H9 (cell line): ENCODE data around the gene CDC26. TPM values are rescaled to one million over a fixed set of nuclear protein-coding genes. Genes with fewer than 3 reads are reported as not detected.

Experiments
- DNase-seq: peaks from one replicate; pipeline ENCODE4 v3.0.0-alpha.2; 2017
- H2AFZ ChIP-seq: one replicate; pipeline ENCODE4 v1.6.1; 2013; ENCODE audit warnings: mild to moderate bottlenecking, low read length, control low read depth, moderate library complexity
- H2AK5ac ChIP-seq: 2 replicates; pipeline ENCODE4 v1.6.1; 2013; ENCODE audit warnings: low read length, control low read depth, mixed read lengths; ENCODE audit not compliant: insufficient read length
- H2BK120ac ChIP-seq: one replicate; pipeline ENCODE4 v1.6.1; 2013; ENCODE audit warnings: low read depth, mild to moderate bottlenecking, low read length, control low read depth, inconsistent platforms; ENCODE audit not compliant: poor library complexity, severe bottlenecking
- H2BK12ac ChIP-seq: 2 replicates; pipeline ENCODE4 v1.6.1; 2013; ENCODE audit warnings: low read length, control low read depth, mixed read lengths, low read depth; ENCODE audit not compliant: insufficient read length
- H2BK15ac ChIP-seq: 2 replicates; pipeline ENCODE4 v1.6.1; 2013; ENCODE audit warnings: low read depth, low read length, control low read depth
- H2BK20ac ChIP-seq: one replicate; pipeline ENCODE4 v1.6.1; 2013; ENCODE audit warnings: low read depth, mild to moderate bottlenecking, low read length, control low read depth, inconsistent platforms; ENCODE audit not compliant: poor library complexity, severe bottlenecking
- H2BK5ac ChIP-seq: 2 replicates; pipeline ENCODE4 v1.6.1; 2013; ENCODE audit warnings: low read length, control low read depth, mixed read lengths; ENCODE audit not compliant: insufficient read length
- H3K14ac ChIP-seq: 2 replicates; pipeline ENCODE4 v1.6.1; 2013; ENCODE audit warnings: low read length, control low read depth; ENCODE audit not compliant: insufficient read depth
- H3K18ac ChIP-seq: 2 replicates; pipeline ENCODE4 v1.6.1; 2013; ENCODE audit warnings: low read depth, mild to moderate bottlenecking, mixed read lengths, low read length, control low read depth; ENCODE audit not compliant: insufficient read length
- H3K23ac ChIP-seq: 2 replicates; pipeline ENCODE4 v1.6.1; 2013; ENCODE audit warnings: low read length, control low read depth, mixed read lengths, low read depth; ENCODE audit not compliant: insufficient read length
- H3K23me2 ChIP-seq: 2 replicates; pipeline ENCODE4 v1.6.1; 2013; ENCODE audit warnings: low read depth, mild to moderate bottlenecking, mixed read lengths, low read length, control low read depth; ENCODE audit not compliant: insufficient read length, poor library complexity, severe bottlenecking
- H3K27ac ChIP-seq: 2 replicates; pipeline ENCODE4 v1.5.1; 2013; ENCODE audit warnings: low read length, control low read depth, mixed read lengths, low read depth; ENCODE audit not compliant: insufficient read length
- H3K27me3 ChIP-seq: 2 replicates; pipeline ENCODE4 v1.6.1; 2013; ENCODE audit warnings: low read length, control low read depth, inconsistent platforms; ENCODE audit not compliant: insufficient read depth
- H3K4ac ChIP-seq: 2 replicates; pipeline ENCODE4 v1.6.1; 2013; ENCODE audit warnings: low read depth, mild to moderate bottlenecking, control low read depth, inconsistent platforms, low read length, moderate library complexity
- H3K4me1 ChIP-seq: 2 replicates; pipeline ENCODE4 v1.6.1; 2013; ENCODE audit warnings: low read length, control low read depth, inconsistent platforms; ENCODE audit not compliant: insufficient read depth
- H3K4me2 ChIP-seq: 2 replicates; pipeline ENCODE4 v1.6.1; 2013; ENCODE audit warnings: low read length, control low read depth, mixed read lengths; ENCODE audit not compliant: insufficient read length, insufficient read depth
- H3K56ac ChIP-seq: 2 replicates; pipeline ENCODE4 v1.6.1; 2013; ENCODE audit warnings: low read depth, mild to moderate bottlenecking, mixed read lengths, low read length, control low read depth; ENCODE audit not compliant: insufficient read length
- H3K79me1 ChIP-seq: 2 replicates; pipeline ENCODE4 v1.6.1; 2013; ENCODE audit warnings: low read depth, mild to moderate bottlenecking, moderate library complexity, low read length, control low read depth, inconsistent platforms; ENCODE audit not compliant: insufficient read depth, poor library complexity, severe bottlenecking
- H3K79me2 ChIP-seq: 2 replicates; pipeline ENCODE4 v1.6.1; 2013; ENCODE audit warnings: low read length, control low read depth, inconsistent platforms; ENCODE audit not compliant: insufficient read depth
- H3K9ac ChIP-seq: 2 replicates; pipeline ENCODE4 v1.6.1; 2013; ENCODE audit warnings: low read length, control low read depth, mixed read lengths; ENCODE audit not compliant: insufficient read length; ENCODE audit errors: extremely low read depth
- H3K9me3 ChIP-seq: one replicate; pipeline ENCODE4 v1.6.1; 2013; ENCODE audit warnings: low read depth, low read length, inconsistent platforms; ENCODE audit not compliant: control insufficient read depth
- H3T11ph ChIP-seq: one replicate; pipeline ENCODE4 v1.6.1; 2013; ENCODE audit warnings: mild to moderate bottlenecking, low read length, control low read depth, inconsistent platforms
- H4K20me1 ChIP-seq: one replicate; pipeline ENCODE4 v1.6.1; 2013; ENCODE audit not compliant: control insufficient read depth, insufficient read length, insufficient read depth
- H4K5ac ChIP-seq: 2 replicates; pipeline ENCODE4 v1.6.1; 2013; ENCODE audit warnings: low read depth, mild to moderate bottlenecking, mixed read lengths, low read length, control low read depth; ENCODE audit not compliant: insufficient read length
- H4K8ac ChIP-seq: replicated peaks from 2 replicates; pipeline ENCODE4 v1.6.1; 2013; ENCODE audit warnings: low read length, control low read depth, mixed read lengths, low read depth; ENCODE audit not compliant: insufficient read length
- H4K91ac ChIP-seq: 2 replicates; pipeline ENCODE4 v1.6.1; 2013; ENCODE audit warnings: low read depth, mild to moderate bottlenecking, moderate library complexity, mixed read lengths, low read length, control low read depth; ENCODE audit not compliant: insufficient read length
- H3K27ac Mint-ChIP-seq, 3 experiments: 2 replicates in 2 of 3; 3 replicates in 1 of 3; pipeline ENCODE4 v1.8.0; 2020 to 2021; ENCODE audit warnings: mixed read lengths in 3 of 3, mild to moderate bottlenecking in 1 of 3, moderate library complexity in 1 of 3
- H3K27me3 Mint-ChIP-seq: 2 replicates; pipeline ENCODE4 v1.8.0; 2021; ENCODE audit warnings: low read depth, mild to moderate bottlenecking, moderate library complexity, mixed read lengths
- H3K36me3 Mint-ChIP-seq, 3 experiments: 2 replicates in 2 of 3; 3 replicates in 1 of 3; pipeline ENCODE4 v1.8.0; 2020 to 2021; ENCODE audit warnings: low read depth in 3 of 3, mixed read lengths in 3 of 3; ENCODE audit not compliant: insufficient read depth in 1 of 3
- H3K4me1 Mint-ChIP-seq, 2 experiments: 2 replicates each; pipeline ENCODE4 v1.8.0; 2020; ENCODE audit warnings: mixed read lengths in 2 of 2
- H3K4me3 Mint-ChIP-seq, 2 experiments: 2 replicates in 1 of 2; 3 replicates in 1 of 2; pipeline ENCODE4 v1.8.0; 2020 to 2021; ENCODE audit warnings: mild to moderate bottlenecking in 2 of 2, mixed read lengths in 2 of 2, moderate library complexity in 1 of 2
- H3K9me3 Mint-ChIP-seq, 2 experiments: 2 replicates in 1 of 2; 3 replicates in 1 of 2; pipeline ENCODE4 v1.8.0; 2020; ENCODE audit warnings: mild to moderate bottlenecking in 2 of 2, mixed read lengths in 2 of 2, moderate library complexity in 1 of 2
- whole genome bisulfite sequencing: extraction: QIAGEN DNeasy Blood & Tissue Kit; methylation state at CpG from one replicate; pipeline ENCODE4 v1.1.7; 2013; ENCODE audit warnings: missing lambda C conversion rate, low lambda C conversion rate, mixed read lengths; ENCODE audit not compliant: insufficient read length; ENCODE audit errors: extremely low coverage; 5-methylcytosine and 5-hydroxymethylcytosine counted together
- total RNA-seq: library from RNA; stranded (reverse); gene quantifications from 2 replicates; pipeline ENCODE4 v1.2.1, GENCODE V29; 2021
- TF ChIP-seq, protein P1 (sequence below): fragments of 200-600 bp; sonication (generic); conservative IDR thresholded peaks from 3 replicates; pipeline ENCODE4 v1.8.0; 2021; ENCODE audit warnings: antibody characterized with exemption, mild to moderate bottlenecking

CDC26 gene
- total RNA-seq, 1 experiment from 2014 or later: 38.6 TPM

DNA sequence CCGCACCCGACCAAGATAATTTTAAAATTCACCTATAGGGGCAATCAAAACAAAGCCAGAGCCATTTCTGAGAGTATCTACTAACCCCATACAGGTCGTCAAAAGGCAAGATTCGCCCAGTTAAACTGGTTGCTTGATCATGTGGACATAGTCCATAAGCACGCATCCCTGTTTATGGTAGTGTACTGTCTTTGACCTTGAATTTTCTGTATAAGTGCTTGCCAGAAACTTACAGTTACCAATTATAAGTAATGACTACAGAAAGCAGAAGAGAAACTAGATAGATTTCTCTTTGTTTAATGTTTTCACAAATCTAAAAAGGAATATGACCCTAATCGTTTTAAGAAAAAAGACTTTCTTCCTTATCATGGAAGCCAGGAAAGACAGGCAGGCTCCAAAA lies 28.4 kb downstream of the CDC26 start:
- H3K4ac ChIP-seq: no peak overlapping the region
- H4K8ac ChIP-seq: no peak overlapping the region
- no peak overlapping the region for H2AFZ ChIP-seq
- no peaks in the 10 kb centered on the region for H3K79me2 ChIP-seq
- H4K5ac ChIP-seq: no peak overlapping the region
- peaks cover 3 to 5% of the 10 kb centered on the region in 2 experiments; a peak in 3 of 5 replicates for H3K9me3 Mint-ChIP-seq
- no peaks in the 10 kb centered on the region for H3K9me3 ChIP-seq
- H2BK12ac ChIP-seq: no peak overlapping the region
- no peaks in the 10 kb centered on the region for H3K79me1 ChIP-seq
- H3K9ac ChIP-seq: no peak overlapping the region
- H3K23ac ChIP-seq: no peak overlapping the region
- no peak for DNase-seq
- no peaks in the 10 kb centered on the region for H3K27me3 ChIP-seq
- H3K14ac ChIP-seq: no peak overlapping the region
- no peak overlapping the region for H2BK120ac ChIP-seq
- no peak overlapping the region for H3K56ac ChIP-seq
- H2AK5ac ChIP-seq: no peak overlapping the region
- H4K91ac ChIP-seq: no peak overlapping the region
- H2BK5ac ChIP-seq: no peak overlapping the region
- H3K18ac ChIP-seq: no peak overlapping the region
- H4K20me1 ChIP-seq: no peaks in the 10 kb centered on the region
- no peak overlapping the region for H3K27ac ChIP-seq
- peak overlapping the region in 1 of 3 experiments; percentile 57; a peak in 1 of 7 replicates for H3K27ac Mint-ChIP-seq
- no peak overlapping the region for H3T11ph ChIP-seq
- no peak overlapping the region for H3K4me3 Mint-ChIP-seq
- TF ChIP-seq, protein P1, sequence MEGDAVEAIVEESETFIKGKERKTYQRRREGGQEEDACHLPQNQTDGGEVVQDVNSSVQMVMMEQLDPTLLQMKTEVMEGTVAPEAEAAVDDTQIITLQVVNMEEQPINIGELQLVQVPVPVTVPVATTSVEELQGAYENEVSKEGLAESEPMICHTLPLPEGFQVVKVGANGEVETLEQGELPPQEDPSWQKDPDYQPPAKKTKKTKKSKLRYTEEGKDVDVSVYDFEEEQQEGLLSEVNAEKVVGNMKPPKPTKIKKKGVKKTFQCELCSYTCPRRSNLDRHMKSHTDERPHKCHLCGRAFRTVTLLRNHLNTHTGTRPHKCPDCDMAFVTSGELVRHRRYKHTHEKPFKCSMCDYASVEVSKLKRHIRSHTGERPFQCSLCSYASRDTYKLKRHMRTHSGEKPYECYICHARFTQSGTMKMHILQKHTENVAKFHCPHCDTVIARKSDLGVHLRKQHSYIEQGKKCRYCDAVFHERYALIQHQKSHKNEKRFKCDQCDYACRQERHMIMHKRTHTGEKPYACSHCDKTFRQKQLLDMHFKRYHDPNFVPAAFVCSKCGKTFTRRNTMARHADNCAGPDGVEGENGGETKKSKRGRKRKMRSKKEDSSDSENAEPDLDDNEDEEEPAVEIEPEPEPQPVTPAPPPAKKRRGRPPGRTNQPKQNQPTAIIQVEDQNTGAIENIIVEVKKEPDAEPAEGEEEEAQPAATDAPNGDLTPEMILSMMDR: no peak
- peaks cover 7 to 18% of the 10 kb centered on the region in 2 experiments; a peak in 3 of 4 replicates for H3K4me1 Mint-ChIP-seq
- H3K4me2 ChIP-seq: no peak overlapping the region
- H3K4me1 ChIP-seq: no peaks in the 10 kb centered on the region
- no peak overlapping the region for H2BK15ac ChIP-seq
- no peak overlapping the region for H2BK20ac ChIP-seq
- no peaks in the 10 kb centered on the region for H3K27me3 Mint-ChIP-seq
- WGBS: no CpG with 5 or more reads among the region's 6 CpGs
- no peaks in the 10 kb centered on the region for H3K23me2 ChIP-seq
- H3K36me3 Mint-ChIP-seq: peaks cover 7 to 13% (median 7%) of the 10 kb centered on the region in 3 experiments; a peak in 6 of 7 replicates
